PFSK-1 (cell line): Measurements from ENCODE around the gene PRPF40B.

Source experiments
- FOXP2 ChIP-seq: optimal IDR thresholded peaks from 2 replicates; pipeline ENCODE3; 2011; ENCODE audit warnings: borderline replicate concordance, control low read depth, inconsistent platforms; ENCODE audit not compliant: insufficient read depth; ENCODE audit errors: extremely low read length, extremely low read depth
- POLR2AphosphoS5 ChIP-seq: IDR thresholded peaks from 2 replicates; pipeline ENCODE4 v1.6.1; 2012; ENCODE audit warnings: low read depth, mild to moderate bottlenecking, control low read depth, low read length, moderate library complexity
- REST ChIP-seq, 2 experiments: IDR thresholded peaks; 2 replicates each; pipeline versions ENCODE4 v1.6.1 to v1.8.0; 2011 to 2012; ENCODE audit warnings: low read depth in 2 of 2, low read length in 2 of 2, control low read depth in 1 of 2, inconsistent platforms in 1 of 2, mild to moderate bottlenecking in 1 of 2, moderate library complexity in 1 of 2; ENCODE audit not compliant: insufficient read depth in 1 of 2
- SIN3A ChIP-seq: IDR thresholded peaks from 2 replicates; pipeline ENCODE4 v1.6.1; 2012; ENCODE audit warnings: mild to moderate bottlenecking, low read length, moderate library complexity, borderline replicate concordance; ENCODE audit not compliant: insufficient read depth
- TAF1 ChIP-seq: IDR thresholded peaks from 2 replicates; pipeline ENCODE4 v1.6.1; 2012; ENCODE audit warnings: low read length, control low read depth, borderline replicate concordance; ENCODE audit not compliant: insufficient read depth

The PRPF40B gene

GRCh38 chr12:49666176-49666575 lies 42.8 kb downstream of the PRPF40B start:
- TF ChIP-seq FOXP2 (no peak), SIN3A (no peak), REST (IDR thresholded peaks at IDR 0.05; ENCODE audit: insufficient read depth in 1 of 2, low read depth in 2 of 2, low read length in 2 of 2) (no peak), TAF1 (no peak), POLR2AphosphoS5 (no peak)

- TF ChIP-seq TAF1 (no peak), REST (IDR thresholded peaks at IDR 0.05; ENCODE audit: insufficient read depth in 1 of 2, low read depth in 2 of 2, low read length in 2 of 2) (no peak)
These were observed 44.1 kb downstream of the PRPF40B start for GRCh38 chr12:49667325-49668090.

- TF ChIP-seq TAF1: no peak
- no peak for TF ChIP-seq SIN3A
- no peak for TF ChIP-seq REST (IDR thresholded peaks at IDR 0.05; ENCODE audit: insufficient read depth in 1 of 2, low read depth in 2 of 2, low read length in 2 of 2)
- TF ChIP-seq FOXP2: no peak
- TF ChIP-seq POLR2AphosphoS5: no peak
These were observed 46.4 kb downstream of the PRPF40B start for GRCh38 chr12:49669796-49670195.

GRCh38 chr12:49671031-49671765 lies 47.8 kb downstream of the PRPF40B start:
- 0 out of 4 replicates have a peak, but pooled peaks of 1 of the 2 experiments have one; percentile 23 for TF ChIP-seq REST (IDR thresholded peaks at IDR 0.05; ENCODE audit: insufficient read depth in 1 of 2, low read depth in 2 of 2, low read length in 2 of 2)
- no peak for TF ChIP-seq POLR2AphosphoS5
